HG02981 (cell line): ENCODE data around the gene ARL4C.

Experiments used
- ATAC-seq: cut with Tn5 transposase; IDR thresholded peaks from one replicate; pipeline ENCODE4 v1.9.1; 2021; ENCODE audit warnings: mild to moderate bottlenecking, moderate library complexity; ENCODE audit not compliant: unreplicated experiment

The ARL4C gene

DNA sequence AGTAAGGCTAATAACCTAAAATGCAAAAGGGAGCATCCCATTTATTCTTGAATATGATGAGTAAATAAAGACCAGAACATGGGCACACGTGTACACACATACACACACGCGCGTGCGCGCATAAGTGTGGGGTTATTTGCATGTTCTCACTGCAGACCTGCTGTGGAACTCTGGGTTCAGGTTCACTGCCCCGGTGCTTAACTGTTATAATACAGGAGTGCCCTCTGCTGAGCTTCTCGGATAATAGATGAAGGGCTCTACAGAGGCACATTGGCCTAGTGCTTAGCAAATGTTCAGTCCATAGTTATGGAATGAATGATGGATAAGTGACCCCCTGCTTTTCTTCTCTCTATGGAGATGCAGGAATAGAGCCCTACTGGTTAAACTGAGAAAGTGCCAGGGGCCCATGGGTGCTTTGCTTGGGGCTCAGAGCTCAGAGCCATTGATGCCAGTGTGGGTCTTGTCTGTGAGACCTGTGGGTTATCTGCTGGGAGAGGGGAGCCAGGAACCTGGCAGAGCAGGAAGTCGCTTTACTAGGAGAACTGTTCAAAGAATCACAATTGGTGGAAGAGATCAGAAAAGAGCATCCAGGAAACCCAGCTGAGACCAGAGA lies 3.6 kb upstream of the ARL4C start:
- peak; percentile 49 for ATAC-seq

DNA sequence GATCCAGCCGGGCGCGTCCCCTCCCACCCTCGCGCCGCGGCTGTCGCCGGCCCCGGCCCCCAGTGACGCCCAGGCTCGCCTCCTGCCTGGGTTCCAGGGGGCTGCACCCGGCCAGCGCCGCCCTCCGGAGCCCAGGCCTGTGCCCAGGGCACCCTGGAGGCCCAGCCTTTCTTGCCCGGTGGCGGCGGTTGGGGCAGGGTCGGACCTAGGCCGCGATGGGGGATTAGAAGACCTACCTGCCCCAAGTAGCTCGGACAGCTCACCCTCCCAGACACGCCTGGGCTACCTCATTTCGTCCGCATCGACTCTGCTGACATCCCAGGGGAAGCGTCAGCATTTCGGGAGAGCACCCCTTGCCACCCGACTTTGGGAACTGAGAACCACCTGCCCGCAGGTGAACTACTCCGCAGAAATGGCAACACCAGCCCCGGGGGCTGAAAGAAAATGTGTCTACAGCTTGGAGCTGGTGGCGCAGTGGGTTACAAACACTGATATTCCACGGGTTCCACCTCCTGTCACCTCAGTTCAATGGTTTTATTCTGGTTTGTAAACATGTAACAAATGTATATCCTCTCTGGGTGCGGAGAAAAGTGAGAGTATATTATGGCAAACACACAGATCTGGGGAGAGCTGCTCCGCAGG lies 834 bp upstream of the ARL4C start:
- ATAC-seq: no peak

DNA sequence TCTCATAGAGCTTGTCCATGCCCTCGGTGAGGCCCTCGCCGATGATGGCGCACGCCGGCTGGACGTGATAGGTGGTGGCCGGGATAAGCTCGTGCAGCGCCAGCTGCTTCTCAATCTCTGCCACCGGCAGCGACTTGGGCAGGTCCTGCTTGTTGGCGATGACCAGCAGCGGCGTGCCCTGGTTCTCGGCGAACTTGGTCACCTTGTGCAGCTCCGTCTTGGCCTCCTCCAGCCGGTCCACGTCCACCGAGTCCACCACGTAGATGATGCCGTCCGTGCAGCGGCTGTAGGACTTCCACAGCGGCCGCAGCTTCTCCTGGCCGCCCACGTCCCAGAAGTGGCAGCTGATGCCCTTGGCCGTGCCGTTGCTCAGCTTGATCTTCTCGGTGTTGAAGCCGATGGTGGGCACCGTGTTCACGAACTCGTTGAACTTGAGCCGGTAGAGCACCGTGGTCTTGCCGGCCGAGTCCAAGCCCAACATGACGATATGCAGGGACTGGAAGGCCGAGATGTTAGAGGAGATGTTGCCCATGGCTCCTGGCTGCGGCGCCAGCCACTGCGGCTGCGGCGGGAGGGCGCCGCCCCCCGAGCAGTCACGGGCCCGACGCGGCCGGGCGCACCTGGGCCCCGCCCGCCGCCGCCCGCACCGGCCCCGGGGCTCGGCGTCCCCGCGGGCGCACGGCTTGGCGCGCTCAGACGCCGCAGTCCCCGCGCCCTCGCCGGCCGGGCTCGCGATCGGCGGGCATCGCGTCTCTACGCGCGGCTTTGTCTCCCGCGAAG lies 636 bp downstream of the ARL4C start:
- peak; percentile 49 for ATAC-seq

DNA sequence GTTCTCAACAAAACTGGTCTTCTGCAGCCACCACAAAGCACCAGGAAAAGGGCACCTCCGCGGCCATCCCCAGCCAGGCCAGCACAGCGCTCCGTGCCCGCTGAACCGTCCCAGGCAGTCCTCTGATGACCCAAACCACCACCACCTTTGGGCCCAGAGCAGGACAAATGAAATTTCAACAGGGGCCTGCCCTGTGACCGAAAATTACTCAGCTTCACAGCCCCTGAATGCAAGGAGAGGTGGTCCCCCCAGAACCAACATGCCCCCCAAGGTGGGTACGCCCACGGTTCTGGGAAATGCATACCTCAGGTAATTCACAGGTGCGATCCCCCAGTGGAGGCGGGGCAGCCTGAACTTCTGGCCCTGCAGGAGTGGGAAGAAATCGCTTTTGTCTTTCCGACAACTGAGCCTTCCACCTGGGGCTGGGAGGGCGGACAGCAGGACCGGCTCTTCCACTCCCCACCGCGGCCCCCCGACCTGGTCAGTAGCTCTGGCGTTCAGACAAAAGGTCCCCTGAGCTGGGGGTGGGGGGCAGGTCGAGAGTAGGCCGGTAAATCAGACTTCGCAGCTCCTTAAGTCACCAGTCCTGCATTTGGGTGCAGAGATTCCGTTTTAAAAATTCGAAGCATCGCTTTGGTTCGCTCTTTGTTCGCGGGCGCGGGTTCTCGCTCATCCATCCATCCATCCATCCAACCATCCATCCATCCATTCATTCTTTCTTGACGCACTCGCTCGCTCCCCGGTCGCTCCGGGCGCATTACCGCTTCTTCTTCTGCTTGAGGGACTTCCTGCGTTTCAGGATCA lies 1.4 kb downstream of the ARL4C start:
- ATAC-seq: no peak

DNA sequence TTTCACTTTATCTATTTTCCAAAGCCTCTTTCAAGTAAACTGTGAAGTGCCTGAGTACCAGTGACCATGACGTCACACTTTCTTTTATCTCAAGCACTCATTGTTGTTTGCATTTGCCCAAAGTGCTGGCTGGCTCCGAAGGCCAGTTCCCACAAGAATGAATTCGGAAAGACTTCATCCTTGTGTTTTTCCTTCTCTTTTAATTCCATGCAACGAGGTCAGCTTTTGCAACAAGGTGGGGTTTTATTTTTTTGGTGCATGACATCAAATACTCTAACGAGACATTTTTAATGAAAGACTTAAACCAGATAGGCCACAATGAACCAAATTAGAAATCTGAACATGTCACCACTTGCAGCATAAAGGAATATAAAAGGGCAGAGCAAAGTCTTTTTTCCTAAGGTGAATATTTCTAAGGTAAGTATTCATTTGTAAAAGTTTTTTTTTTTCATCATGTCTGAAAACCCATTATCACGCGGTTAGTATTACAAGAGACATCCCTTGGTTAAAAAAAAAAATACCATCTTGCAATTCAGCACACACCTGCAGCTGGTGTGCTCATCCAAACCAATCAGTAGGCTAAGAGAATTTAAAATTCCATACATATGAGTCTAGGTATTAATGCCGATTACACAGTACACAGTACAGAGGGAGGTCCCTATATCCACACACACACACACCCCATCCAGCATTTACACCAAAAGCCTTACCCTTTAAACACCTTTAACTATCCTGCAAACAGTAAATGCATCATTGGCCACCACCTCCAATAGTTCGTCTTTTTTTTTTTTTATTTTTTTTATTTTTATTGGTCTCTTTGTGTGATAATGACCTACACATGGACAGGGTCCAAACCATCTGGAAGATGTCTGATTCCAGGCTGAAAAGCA lies 2.3 kb downstream of the ARL4C start:
- ATAC-seq: no peak

DNA sequence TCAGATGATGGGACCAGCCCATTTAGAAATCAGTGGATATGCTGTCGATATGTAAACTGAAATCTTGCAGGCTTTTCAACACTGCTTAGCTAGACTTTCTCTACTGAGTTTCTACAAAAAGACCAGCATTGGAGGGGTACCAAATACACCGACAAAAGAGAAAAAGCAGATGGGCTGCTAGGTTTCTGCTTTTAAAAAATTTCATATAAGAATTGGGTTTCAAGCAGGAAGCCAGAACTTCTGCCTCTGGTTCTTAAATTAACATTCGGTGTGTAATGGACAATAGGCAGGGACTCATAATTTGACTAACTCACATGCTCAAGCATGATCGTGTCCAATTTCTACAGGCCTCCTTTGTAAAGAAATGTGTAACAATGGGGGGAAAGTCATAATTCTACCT lies 3.1 kb downstream of the ARL4C start:
- ATAC-seq: no peak

DNA sequence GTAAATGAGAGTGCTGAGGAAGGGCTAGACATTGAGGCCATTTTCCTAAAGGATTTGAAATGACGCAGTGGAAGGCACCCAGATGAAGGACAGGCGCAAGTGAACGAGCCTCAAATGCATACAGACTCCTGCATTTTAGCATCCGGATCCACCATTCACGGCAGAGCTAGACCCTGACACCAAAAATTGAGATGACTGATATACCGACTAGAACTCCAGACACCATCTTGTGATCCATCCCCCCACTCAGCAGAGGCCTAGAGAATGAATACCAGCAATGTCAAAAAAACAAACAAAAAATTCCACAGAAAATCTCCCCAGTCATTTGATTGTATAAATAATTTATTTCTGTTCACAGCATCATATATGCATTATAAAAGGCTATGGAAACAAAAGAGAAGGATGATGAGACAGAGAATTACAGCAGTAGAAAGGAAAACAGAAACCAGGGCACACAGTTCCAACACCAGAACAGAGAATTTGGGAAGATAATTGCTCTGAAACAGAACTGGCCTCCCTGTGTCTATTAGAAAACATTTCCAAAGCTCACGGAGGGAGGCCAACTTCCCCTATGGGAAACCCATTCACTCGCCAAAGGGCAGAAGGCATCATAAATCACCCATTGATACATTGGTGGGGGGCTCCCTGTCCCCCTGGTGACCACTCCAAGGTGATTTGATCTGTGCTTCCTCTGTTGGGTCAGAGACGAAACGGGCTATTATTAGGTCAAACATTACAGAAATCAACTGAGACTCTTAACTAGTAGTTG lies 4.0 kb downstream of the ARL4C start:
- ATAC-seq: no peak

DNA sequence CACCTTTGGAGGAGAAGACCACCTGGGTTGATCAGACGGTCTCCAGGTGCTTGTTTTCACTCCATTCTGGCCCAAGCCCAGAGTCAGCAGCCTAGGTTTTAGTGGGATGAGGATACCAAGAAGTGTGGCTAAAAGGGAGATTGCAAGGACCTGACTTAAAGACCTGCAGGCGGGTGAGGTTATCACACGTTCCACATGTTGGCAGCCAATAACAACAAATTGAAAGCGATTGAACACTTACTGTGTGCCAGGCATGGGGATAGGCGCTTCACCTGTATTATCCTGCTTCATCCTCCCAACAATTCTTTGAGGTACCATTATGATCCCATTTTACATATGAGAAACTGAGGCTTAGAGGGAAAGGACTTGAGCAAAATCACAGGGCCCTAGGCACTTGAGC lies 5.0 kb downstream of the ARL4C start:
- no peak for ATAC-seq

DNA sequence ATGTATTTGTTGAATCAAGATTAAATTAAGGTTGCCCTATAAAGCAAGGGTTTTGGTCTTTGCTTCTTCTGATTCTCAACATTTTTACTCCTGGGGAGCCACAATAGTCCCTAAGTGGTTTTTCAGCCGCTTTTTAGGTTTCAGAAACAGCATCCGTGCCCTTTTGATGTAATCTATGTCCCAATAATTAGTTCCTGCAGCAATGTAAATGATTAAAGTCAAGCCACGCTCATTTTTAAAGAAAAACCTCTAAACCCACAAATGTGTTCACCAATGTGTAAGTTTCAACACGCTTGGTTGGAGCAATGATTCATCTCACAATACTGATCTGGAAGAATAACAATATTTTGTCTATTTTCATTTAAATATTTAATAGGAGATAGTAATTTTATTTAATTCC lies 5.6 kb downstream of the ARL4C start:
- no peak for ATAC-seq

DNA sequence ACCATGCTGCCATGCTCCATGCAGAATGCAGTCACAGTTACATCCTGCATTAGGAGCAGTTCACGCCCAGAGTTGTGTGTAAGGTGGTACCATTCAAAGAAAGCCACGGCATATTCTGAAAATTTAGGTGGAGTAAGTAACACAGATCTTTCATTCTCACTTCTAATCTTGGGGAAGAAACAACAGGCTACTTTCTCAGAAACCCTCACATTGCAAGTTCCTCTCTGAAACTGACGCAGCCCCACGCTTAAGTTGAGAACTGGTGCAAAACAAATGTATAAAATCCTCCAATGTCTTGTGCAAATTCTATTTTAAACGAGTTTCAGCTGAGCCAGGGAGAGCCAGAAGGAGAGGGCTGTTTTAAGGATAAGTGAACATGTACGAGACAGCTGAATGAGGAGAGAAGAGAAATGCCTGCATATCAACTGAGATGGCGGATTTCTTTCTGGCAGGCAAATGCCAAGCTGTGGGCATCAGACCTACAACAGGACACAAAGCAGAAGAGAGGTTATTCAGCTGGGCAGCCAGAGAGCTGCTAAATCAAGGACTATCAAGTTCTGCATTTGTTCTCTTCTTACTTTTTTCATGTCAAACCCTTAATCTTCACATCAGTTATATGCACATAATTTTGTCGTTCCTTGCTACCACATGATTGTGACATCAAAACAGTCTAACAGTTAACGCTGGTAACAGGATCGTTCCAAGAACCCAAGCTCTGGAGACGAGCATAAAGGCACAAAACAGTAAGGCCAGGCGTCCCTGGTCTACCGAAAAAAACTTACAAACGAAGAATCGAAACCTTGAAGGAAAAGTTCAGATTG lies 6.4 kb downstream of the ARL4C start:
- no peak for ATAC-seq

DNA sequence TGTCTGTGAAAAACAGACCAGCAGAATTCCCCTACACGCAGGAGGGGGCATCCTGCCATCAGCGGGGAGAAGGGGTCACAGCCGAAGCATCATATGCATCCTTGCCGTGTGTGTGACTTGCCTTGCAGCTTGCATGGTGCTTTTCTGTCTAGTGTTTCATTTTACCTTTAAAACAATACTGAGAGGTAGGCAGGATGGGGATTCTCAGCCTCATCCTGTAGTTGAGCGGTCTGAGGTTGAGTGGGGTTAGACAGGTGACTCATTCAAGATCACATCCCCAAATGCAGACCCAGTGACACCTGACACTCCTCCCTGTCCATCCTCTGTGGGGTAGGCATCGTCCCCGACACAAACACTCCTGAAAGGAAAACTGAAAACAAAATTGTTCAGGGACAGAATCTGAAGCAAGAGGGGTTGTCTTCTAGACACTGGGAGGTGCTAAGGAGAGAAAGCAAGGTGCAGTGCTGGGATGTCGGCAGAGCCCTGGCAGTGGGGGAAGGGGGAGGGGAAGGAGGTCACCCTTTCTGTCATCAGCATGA lies 7.9 kb downstream of the ARL4C start:
- ATAC-seq: peak; percentile 78

DNA sequence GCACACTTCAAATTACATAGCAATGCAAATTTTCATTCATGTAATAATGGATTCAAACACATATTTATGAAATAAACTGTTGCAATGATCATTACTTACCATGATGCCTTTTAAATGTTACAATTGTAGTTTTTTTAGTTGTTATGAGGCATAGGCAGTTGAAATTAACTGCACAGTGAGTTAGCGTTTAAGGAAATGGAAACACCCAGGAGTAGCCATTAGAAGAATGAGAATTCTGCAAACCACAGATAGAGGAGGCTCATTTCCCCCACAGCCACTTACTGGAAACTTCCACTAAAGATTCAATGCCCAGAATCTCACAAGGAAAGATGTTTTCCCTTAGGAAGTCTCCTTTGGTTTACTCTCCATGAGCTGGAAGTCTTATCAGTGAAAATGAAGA lies 8.4 kb downstream of the ARL4C start:
- no peak for ATAC-seq

DNA sequence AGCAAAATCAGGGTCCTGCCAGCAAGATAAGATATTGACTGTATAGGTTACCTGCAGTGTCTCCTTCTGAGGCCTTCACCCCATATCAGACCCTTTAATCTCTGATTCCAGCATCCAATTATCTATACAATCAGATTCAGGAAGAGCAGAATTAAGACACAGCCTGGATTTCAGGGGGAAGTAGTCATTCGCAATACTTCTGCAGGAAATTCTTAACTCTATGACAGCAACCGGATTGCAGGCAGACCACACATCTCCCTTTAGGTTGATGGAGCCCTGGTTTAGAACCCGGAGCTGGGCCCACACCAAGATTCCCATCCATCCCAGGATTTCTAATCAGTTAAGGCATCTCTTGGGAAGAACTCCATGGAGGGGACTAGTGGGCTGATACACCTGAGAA lies 9.5 kb downstream of the ARL4C start:
- ATAC-seq: no peak

DNA sequence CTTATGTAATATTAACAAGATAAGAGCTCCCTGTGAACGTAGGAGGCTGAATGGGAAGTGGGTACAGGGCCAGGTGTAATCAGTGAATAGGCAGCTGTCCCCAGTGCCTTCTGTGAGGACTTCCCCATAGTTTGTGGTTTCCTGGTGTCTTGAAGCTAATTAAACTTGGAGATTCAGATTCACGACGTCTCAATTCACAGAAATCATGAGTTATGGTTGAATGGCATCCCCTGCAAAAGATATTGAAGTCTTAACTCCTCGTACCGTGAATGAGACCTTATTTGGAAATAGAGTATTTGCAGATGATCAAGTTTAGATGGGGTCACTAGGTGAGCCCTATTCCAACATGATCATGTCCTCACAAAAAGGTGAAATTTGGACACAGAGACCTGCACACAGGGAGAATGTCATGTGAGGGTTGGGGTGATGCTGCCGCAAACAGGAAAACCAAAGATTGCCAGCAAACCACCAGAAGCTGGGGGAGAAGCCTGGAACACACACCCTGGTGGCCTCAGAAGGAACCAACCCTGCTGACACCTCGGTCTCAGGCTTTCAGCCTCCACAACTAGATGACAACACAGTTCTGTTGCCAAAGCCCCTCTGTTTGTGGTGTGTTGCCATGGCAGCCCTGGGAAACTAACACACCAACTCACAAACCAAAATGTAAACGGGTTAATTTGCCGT lies 13.2 kb downstream of the ARL4C start:
- peak; percentile 81 for ATAC-seq

DNA sequence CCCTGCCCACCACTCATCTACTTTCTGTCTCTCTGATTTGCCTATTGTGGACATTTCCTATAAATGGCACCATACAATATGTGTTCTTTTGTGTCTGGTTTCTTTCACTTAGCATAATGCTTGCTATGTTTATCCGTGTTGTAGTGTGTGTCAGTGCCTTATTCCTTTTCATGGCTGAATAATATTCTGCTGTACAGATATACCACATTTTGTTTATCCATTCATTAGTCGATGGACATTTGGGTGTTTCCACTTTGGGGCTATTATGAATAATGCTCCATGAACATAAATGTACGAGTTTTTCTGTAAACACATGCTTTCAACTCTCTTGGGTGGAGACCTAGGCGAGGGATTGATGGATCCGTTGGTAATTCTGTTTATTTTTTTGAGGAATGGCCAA lies 15.6 kb downstream of the ARL4C start:
- no peak for ATAC-seq

DNA sequence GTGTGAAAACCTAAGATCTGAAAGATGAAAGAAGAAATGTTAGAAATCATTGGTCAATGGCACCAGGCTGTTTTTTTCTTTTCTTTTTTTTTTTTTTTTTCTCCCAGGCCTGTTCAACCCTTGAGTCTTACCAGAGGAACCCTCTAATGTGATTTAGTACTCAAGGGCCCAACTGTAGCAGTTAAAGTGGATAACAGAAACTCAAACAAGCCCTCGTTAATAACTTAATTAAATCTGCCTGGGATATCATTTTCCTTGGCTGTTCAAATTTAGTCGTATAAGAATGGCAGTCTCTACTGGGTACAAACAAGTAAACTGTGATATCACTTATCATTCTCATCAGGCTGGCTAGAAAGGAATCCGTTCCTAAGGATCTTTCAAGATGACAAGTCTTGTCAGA lies 16.5 kb downstream of the ARL4C start:
- no peak for ATAC-seq

DNA sequence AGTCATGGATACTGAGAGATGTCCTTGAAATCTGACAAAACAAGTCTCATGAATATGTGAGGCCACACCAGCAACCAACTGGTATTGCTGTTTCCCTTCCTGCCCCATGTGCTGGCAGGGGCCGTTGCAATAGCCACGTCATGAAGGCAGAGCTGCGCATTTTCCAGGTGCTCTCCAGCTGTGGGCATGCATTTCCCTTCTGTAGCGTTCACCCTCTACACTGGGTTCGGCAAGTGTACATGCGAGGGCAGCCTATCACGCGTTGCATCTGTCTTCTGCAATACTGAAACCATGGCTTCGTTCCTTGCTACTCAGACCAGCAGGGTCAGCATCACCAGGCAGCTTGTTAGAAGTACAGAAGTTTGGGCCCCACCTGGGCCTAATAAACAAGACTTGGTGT lies 17.4 kb downstream of the ARL4C start:
- no peak for ATAC-seq
